HepG2 (cell line): ENCODE results near the gene TBC1D16. TPM values are rescaled to one million over a fixed set of nuclear protein-coding genes. Genes with fewer than 3 reads are reported as not detected.

Source experiments
- AHDC1 ChIP-seq: sonication (generic); formaldehyde crosslinking; IDR thresholded peaks from 2 replicates; pipeline ENCODE4 v1.5.1; 2020; ENCODE audit warnings: mild to moderate bottlenecking, missing genetic modification reagents, borderline replicate concordance
- EP300 ChIP-seq, 3 experiments: sonication (generic) in 1 of 3; formaldehyde crosslinking in 1 of 3; IDR thresholded peaks; 2 replicates each; pipeline versions ENCODE4 v1.5.1 to v1.6.1; 2011 to 2020; ENCODE audit warnings: low read depth in 2 of 3, low read length in 2 of 3, borderline replicate concordance in 1 of 3, improper control_type of control experiment in 1 of 3, mild to moderate bottlenecking in 1 of 3, missing genetic modification reagents in 1 of 3, moderate library complexity in 1 of 3
- FOXJ3 ChIP-seq: sonication (generic); formaldehyde crosslinking; IDR thresholded peaks from 2 replicates; pipeline ENCODE4 v1.4.0; 2020; ENCODE audit warnings: missing genetic modification reagents, mild to moderate bottlenecking, borderline replicate concordance
- HNF4G ChIP-seq, 2 experiments: sonication (generic) in 1 of 2; formaldehyde crosslinking in 1 of 2; IDR thresholded peaks; 2 replicates each; pipeline versions ENCODE4 v1.4.0 to v1.6.1; 2011 to 2020; ENCODE audit warnings: borderline replicate concordance in 2 of 2, low read depth in 2 of 2, mild to moderate bottlenecking in 2 of 2, low read length in 1 of 2, missing genetic modification reagents in 1 of 2, moderate library complexity in 1 of 2
- NFKB2 ChIP-seq: sonication (generic); formaldehyde crosslinking; IDR thresholded peaks from 2 replicates; pipeline ENCODE4 v1.4.0; 2020; ENCODE audit warnings: missing genetic modification reagents, borderline replicate concordance
- PHF5A ChIP-seq: IDR thresholded peaks from one replicate; pipeline ENCODE4 v1.6.1; 2018; ENCODE audit warnings: low read depth, missing genetic modification reagents; ENCODE audit not compliant: unreplicated experiment
- SMC3 ChIP-seq: IDR thresholded peaks from 2 replicates; pipeline ENCODE4 v1.6.1; 2011; ENCODE audit warnings: low read length, improper control_type of control experiment
- ZBED4 ChIP-seq: sonication (generic); formaldehyde crosslinking; IDR thresholded peaks from 2 replicates; pipeline ENCODE4 v1.4.0; 2020; ENCODE audit warnings: missing genetic modification reagents, borderline replicate concordance
- ZBTB2 ChIP-seq: sonication (generic); formaldehyde crosslinking; IDR thresholded peaks from 2 replicates; pipeline ENCODE4 v1.8.0; 2022; ENCODE audit warnings: low read depth, missing genetic modification reagents
- ZFX ChIP-seq: sonication (generic); formaldehyde crosslinking; IDR thresholded peaks from 2 replicates; pipeline ENCODE4 v1.4.0; 2020; ENCODE audit warnings: mild to moderate bottlenecking, low read depth, missing genetic modification reagents, moderate library complexity
- ZNF329 ChIP-seq: sonication (generic); formaldehyde crosslinking; IDR thresholded peaks from 2 replicates; pipeline ENCODE4 v1.9.0; 2021; ENCODE audit warnings: low read depth, mild to moderate bottlenecking, missing genetic modification reagents
- ZNF564 ChIP-seq: sonication (generic); formaldehyde crosslinking; IDR thresholded peaks from 2 replicates; pipeline ENCODE4 v1.8.1; 2023; ENCODE audit warnings: mild to moderate bottlenecking, missing genetic modification reagents
- ZNF567 ChIP-seq: sonication (generic); formaldehyde crosslinking; IDR thresholded peaks from 2 replicates; pipeline ENCODE4 v1.8.1; 2023; ENCODE audit warnings: mild to moderate bottlenecking, missing genetic modification reagents, borderline replicate concordance
- ZNF775 ChIP-seq: sonication (generic); formaldehyde crosslinking; IDR thresholded peaks from 2 replicates; pipeline ENCODE4 v1.4.0; 2020; ENCODE audit warnings: missing genetic modification reagents, mild to moderate bottlenecking, moderate library complexity, borderline replicate concordance
- polyA plus RNA-seq, 8 experiments: library from polyadenylated mRNA; depleted of rRNA in 3 of 8; stranded (reverse) in 7 of 8; unstranded in 1 of 8; fragments of >200 nt; fragmentation: Illumina TruSeq in 4 of 8; extraction: Trizol in 4 of 8; gene quantifications; 2 replicates each; pipeline versions ENCODE4 v1.2.1 to v1.2.3, GENCODE V29; 2011 to 2016; ENCODE audit warnings: low read depth in 4 of 8, missing spikeins in 1 of 8, mixed read lengths in 1 of 8; ENCODE audit not compliant: insufficient read depth in 1 of 8
- total RNA-seq, 5 experiments: library from RNA; depleted of rRNA; stranded (reverse); fragments of >200 nt; fragmentation: Illumina TruSeq; extraction: Trizol; gene quantifications; 2 replicates each; pipeline ENCODE4 v1.2.3, GENCODE V29; 2016; ENCODE audit warnings: low read depth in 1 of 5
- TF ChIP-seq, protein P1 (sequence below): sonication (generic); formaldehyde crosslinking; IDR thresholded peaks from 2 replicates; pipeline ENCODE4 v1.5.0; 2020; ENCODE audit warnings: missing genetic modification reagents

TBC1D16 gene
- total and polyA plus RNA-seq, 2 of the 13 experiments (the other 11 are each of a cell fraction or from before 2014, with no cell fraction given) = 14.9 to 24.9 TPM

GRCh38 chr17:80071116-80071841 lies 35.6 kb upstream of the TBC1D16 start (continued):
- TF ChIP-seq ZBTB2 (no peak), ZNF775 (peak; percentile 58; the same call in 1 of the 2 replicates), ZNF567 (no peak), SMC3 (no peak), HNF4G (IDR thresholded peaks at IDR 0.05; ENCODE audit: borderline replicate concordance, low read depth, low read length) (no peak), HNF4G (CRISPR knock-in tag; IDR thresholded peaks at IDR 0.05; ENCODE audit: borderline replicate concordance, low read depth) (no peak), ZBED4 (CRISPR knock-in tag) (no peak), ZNF564 (CRISPR knock-in tag) (no peak), ZFX (peak; percentile 88), FOXJ3 (no peak), NFKB2 (CRISPR knock-in tag) (peak; percentile 86; the same call in 1 of the 2 replicates), PHF5A (no peak), EP300 (IDR thresholded peaks at IDR 0.05; ENCODE audit: low read depth in 2 of 2, low read length in 2 of 2) (no peak), EP300 (CRISPR knock-in tag; IDR thresholded peaks at IDR 0.05; ENCODE audit: borderline replicate concordance) (no peak), AHDC1 (no peak), ZNF329 (no peak)
- TF ChIP-seq, protein P1, sequence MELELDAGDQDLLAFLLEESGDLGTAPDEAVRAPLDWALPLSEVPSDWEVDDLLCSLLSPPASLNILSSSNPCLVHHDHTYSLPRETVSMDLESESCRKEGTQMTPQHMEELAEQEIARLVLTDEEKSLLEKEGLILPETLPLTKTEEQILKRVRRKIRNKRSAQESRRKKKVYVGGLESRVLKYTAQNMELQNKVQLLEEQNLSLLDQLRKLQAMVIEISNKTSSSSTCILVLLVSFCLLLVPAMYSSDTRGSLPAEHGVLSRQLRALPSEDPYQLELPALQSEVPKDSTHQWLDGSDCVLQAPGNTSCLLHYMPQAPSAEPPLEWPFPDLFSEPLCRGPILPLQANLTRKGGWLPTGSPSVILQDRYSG = no peak
